SK-N-SH treated with all-trans-retinoic acid at 6 μM for 48 hours (cell line): ENCODE results near the gene ARHGEF10L.

Experiments
- ATAC-seq: fragments of 200-7000 bp; cut with Tn5 transposase; 3 replicates; pipeline ENCODE4 v1.9.1; 2020; ENCODE audit warnings: mild to moderate bottlenecking, moderate library complexity
- ARNTL ChIP-seq: fragments of 450-650 bp; formaldehyde crosslinking; IDR thresholded peaks from 2 replicates; pipeline ENCODE4 v1.5.0; 2020; ENCODE audit warnings: low read depth, mild to moderate bottlenecking, moderate library complexity, borderline replicate concordance
- BACH2 ChIP-seq: fragments of 250-450 bp; sonication (Bioruptor Pico); IDR thresholded peaks from 2 replicates; pipeline ENCODE4 v1.9.0; 2021; ENCODE audit warnings: mild to moderate bottlenecking, borderline replicate concordance
- CREB5 ChIP-seq: fragments of 250-450 bp; sonication (Bioruptor Pico); IDR thresholded peaks from 2 replicates; pipeline ENCODE4 v1.5.1; 2020; ENCODE audit warnings: low read depth, mild to moderate bottlenecking, moderate library complexity
- CSDC2 ChIP-seq: fragments of 250-450 bp; sonication (Bioruptor Pico); IDR thresholded peaks from 2 replicates; pipeline ENCODE4 v1.5.0; 2020; ENCODE audit warnings: mild to moderate bottlenecking, moderate library complexity
- ESRRG ChIP-seq: fragments of 250-450 bp; sonication (Bioruptor Pico); IDR thresholded peaks from 2 replicates; pipeline ENCODE4 v1.6.1; 2021; ENCODE audit warnings: mild to moderate bottlenecking
- GLIS3 ChIP-seq: fragments of 250-450 bp; sonication (Bioruptor Pico); IDR thresholded peaks from 2 replicates; pipeline ENCODE4 v1.5.0; 2020; ENCODE audit warnings: mild to moderate bottlenecking, moderate library complexity
- ISL1 ChIP-seq: fragments of 250-450 bp; sonication (Bioruptor Pico); IDR thresholded peaks from 2 replicates; pipeline ENCODE4 v2.1.2; 2022; ENCODE audit warnings: mild to moderate bottlenecking, moderate library complexity
- OSR1 ChIP-seq: fragments of 250-450 bp; sonication (Bioruptor Pico); IDR thresholded peaks from 2 replicates; pipeline ENCODE4 v1.8.0; 2022; ENCODE audit warnings: moderate library complexity, mild to moderate bottlenecking, inconsistent platforms
- PPARA ChIP-seq: fragments of 250-450 bp; sonication (Bioruptor Pico); IDR thresholded peaks from 2 replicates; pipeline ENCODE4 v1.5.0; 2020; ENCODE audit warnings: mild to moderate bottlenecking, borderline replicate concordance
- RARB ChIP-seq: fragments of 250-450 bp; sonication (Bioruptor Pico); IDR thresholded peaks from 2 replicates; pipeline ENCODE4 v1.8.0; 2021; ENCODE audit warnings: mild to moderate bottlenecking, moderate library complexity
- SNAI2 ChIP-seq: fragments of 250-450 bp; sonication (Bioruptor Pico); IDR thresholded peaks from 2 replicates; pipeline ENCODE4 v1.5.0; 2020; ENCODE audit warnings: mild to moderate bottlenecking, moderate library complexity
- TCF4 ChIP-seq: fragments of 250-450 bp; sonication (Bioruptor Pico); IDR thresholded peaks from 2 replicates; pipeline ENCODE4 v1.8.0; 2021; ENCODE audit warnings: mild to moderate bottlenecking, moderate library complexity, borderline replicate concordance
- TOX ChIP-seq: fragments of 250-450 bp; sonication (Bioruptor Pico); IDR thresholded peaks from 2 replicates; pipeline ENCODE4 v1.8.0; 2021; ENCODE audit warnings: mild to moderate bottlenecking, moderate library complexity, borderline replicate concordance
- TSHZ2 ChIP-seq: fragments of 250-450 bp; sonication (Bioruptor Pico); IDR thresholded peaks from 2 replicates; pipeline ENCODE4 v1.5.0; 2020; ENCODE audit warnings: mild to moderate bottlenecking, moderate library complexity
- ZC3H10 ChIP-seq: fragments of 250-450 bp; sonication (Bioruptor Pico); IDR thresholded peaks from 2 replicates; pipeline ENCODE4 v1.5.1; 2021; ENCODE audit warnings: mild to moderate bottlenecking, moderate library complexity
- ZFP3 ChIP-seq: fragments of 250-450 bp; sonication (Bioruptor Pico); IDR thresholded peaks from 2 replicates; pipeline ENCODE4 v1.5.0; 2020; ENCODE audit warnings: mild to moderate bottlenecking, moderate library complexity
- ZFP30 ChIP-seq: fragments of 450-650 bp; formaldehyde crosslinking; IDR thresholded peaks from 2 replicates; pipeline ENCODE4 v1.5.0; 2022; ENCODE audit warnings: mild to moderate bottlenecking, moderate library complexity
- ZNF565 ChIP-seq: fragments of 450-650 bp; formaldehyde crosslinking; conservative IDR thresholded peaks from 2 replicates; pipeline ENCODE4 v1.5.0; 2020; ENCODE audit warnings: low read depth, mild to moderate bottlenecking, moderate library complexity
- ZNF8 ChIP-seq: fragments of 450-650 bp; formaldehyde crosslinking; IDR thresholded peaks from 2 replicates; pipeline ENCODE4 v1.5.0; 2020; ENCODE audit warnings: mild to moderate bottlenecking, moderate library complexity
- TF ChIP-seq, protein P1 (sequence below): fragments of 250-450 bp; sonication (Bioruptor Pico); IDR thresholded peaks from 2 replicates; pipeline ENCODE4 v1.8.0; 2021; ENCODE audit warnings: low read depth, mild to moderate bottlenecking, moderate library complexity, borderline replicate concordance
- TF ChIP-seq, protein P2 (sequence below): fragments of 250-450 bp; sonication (Bioruptor Pico); IDR thresholded peaks from 2 replicates; pipeline ENCODE4 v1.5.1; 2021; ENCODE audit warnings: mild to moderate bottlenecking, moderate library complexity

ARHGEF10L gene

DNA sequence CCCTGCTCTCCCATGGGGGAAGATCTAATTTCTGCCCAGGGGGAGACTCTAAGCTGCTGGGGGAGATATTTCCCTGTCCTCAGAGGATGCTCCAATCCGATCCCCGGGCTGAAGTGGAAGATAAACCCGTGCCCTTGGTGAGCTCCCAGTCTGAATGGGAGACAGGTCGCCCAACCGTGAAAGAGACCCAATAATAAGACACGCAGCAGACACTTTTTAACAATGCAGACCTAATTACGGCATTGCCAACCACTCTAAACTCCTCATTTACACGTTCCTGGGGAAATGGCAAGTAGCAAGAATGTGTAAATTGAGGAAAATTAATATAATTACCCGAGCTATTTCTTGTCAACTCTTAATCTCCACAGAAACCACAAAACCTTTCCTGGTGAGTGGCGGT is 166.9 kb downstream of the ARHGEF10L start:
- no peak for ATAC-seq

GRCh38 chr1:17709981-17710380 is 170.5 kb downstream of the ARHGEF10L start:
- no peak for ATAC-seq
- no peak for TF ChIP-seq ZFP3 (CRISPR knock-in tag)
- TF ChIP-seq CSDC2: no peak
- no peak for TF ChIP-seq ZNF8
- TF ChIP-seq ZFP30 (CRISPR knock-in tag): no peak
- no peak for TF ChIP-seq RARB (CRISPR knock-in tag)
- TF ChIP-seq ISL1 (CRISPR knock-in tag): no peak
- no peak for TF ChIP-seq PPARA (CRISPR knock-in tag)
- no peak for TF ChIP-seq BACH2 (CRISPR knock-in tag)
- TF ChIP-seq ESRRG: no peak
- TF ChIP-seq ZNF565 (CRISPR knock-in tag): no peak
- no peak for TF ChIP-seq TOX (CRISPR knock-in tag)
- TF ChIP-seq, protein P1, sequence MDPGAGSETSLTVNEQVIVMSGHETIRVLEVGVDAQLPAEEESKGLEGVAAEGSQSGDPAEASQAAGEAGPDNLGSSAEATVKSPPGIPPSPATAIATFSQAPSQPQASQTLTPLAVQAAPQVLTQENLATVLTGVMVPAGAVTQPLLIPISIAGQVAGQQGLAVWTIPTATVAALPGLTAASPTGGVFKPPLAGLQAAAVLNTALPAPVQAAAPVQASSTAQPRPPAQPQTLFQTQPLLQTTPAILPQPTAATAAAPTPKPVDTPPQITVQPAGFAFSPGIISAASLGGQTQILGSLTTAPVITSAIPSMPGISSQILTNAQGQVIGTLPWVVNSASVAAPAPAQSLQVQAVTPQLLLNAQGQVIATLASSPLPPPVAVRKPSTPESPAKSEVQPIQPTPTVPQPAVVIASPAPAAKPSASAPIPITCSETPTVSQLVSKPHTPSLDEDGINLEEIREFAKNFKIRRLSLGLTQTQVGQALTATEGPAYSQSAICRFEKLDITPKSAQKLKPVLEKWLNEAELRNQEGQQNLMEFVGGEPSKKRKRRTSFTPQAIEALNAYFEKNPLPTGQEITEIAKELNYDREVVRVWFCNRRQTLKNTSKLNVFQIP (CRISPR knock-in tag): no peak
- TF ChIP-seq, protein P2, sequence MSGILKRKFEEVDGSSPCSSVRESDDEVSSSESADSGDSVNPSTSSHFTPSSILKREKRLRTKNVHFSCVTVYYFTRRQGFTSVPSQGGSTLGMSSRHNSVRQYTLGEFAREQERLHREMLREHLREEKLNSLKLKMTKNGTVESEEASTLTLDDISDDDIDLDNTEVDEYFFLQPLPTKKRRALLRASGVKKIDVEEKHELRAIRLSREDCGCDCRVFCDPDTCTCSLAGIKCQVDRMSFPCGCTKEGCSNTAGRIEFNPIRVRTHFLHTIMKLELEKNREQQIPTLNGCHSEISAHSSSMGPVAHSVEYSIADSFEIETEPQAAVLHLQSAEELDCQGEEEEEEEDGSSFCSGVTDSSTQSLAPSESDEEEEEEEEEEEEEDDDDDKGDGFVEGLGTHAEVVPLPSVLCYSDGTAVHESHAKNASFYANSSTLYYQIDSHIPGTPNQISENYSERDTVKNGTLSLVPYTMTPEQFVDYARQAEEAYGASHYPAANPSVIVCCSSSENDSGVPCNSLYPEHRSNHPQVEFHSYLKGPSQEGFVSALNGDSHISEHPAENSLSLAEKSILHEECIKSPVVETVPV (CRISPR knock-in tag): no peak
- TF ChIP-seq OSR1 (CRISPR knock-in tag): no peak
- no peak for TF ChIP-seq ARNTL (CRISPR knock-in tag)
- TF ChIP-seq GLIS3 (CRISPR knock-in tag): no peak
- no peak for TF ChIP-seq ZC3H10
- TF ChIP-seq, all 23 proteins: peak for 0

More for the DNA sequence above, 166.9 kb downstream of the ARHGEF10L start:
- TF ChIP-seq TSHZ2 (CRISPR knock-in tag): no peak
- TF ChIP-seq GLIS3 (CRISPR knock-in tag): no peak
- no peak for TF ChIP-seq OSR1 (CRISPR knock-in tag)
- TF ChIP-seq ZC3H10: no peak

- no peak for TF ChIP-seq OSR1 (CRISPR knock-in tag)
- ATAC-seq: no peak
Observed at GRCh38 chr1:17710889-17711576, 171.5 kb downstream of the ARHGEF10L start.

DNA sequence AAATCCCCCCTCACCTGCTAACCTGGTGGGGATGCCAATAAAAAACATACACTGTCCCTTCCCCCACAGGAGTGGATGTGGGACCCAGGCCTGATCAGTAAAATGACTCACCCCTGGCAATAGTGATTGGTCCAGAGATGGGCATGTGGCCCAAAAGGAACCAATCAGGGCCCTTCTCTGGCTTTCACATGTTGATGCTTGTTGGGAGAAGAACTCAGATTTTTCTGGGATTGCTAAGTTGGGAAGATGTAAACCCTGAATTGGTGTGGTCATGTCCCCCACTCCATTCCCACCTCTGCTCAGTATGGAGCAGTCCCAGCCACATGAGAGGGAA is 172.0 kb downstream of the ARHGEF10L start:
- no peak for TF ChIP-seq ISL1 (CRISPR knock-in tag)
- TF ChIP-seq TCF4 (CRISPR knock-in tag): no peak
- no peak for TF ChIP-seq ZFP30 (CRISPR knock-in tag)
- no peak for TF ChIP-seq ZC3H10
- no peak for TF ChIP-seq CREB5 (CRISPR knock-in tag)
- no peak for TF ChIP-seq SNAI2 (CRISPR knock-in tag)
- TF ChIP-seq BACH2 (CRISPR knock-in tag): no peak
- TF ChIP-seq ZNF8: no peak
- TF ChIP-seq GLIS3 (CRISPR knock-in tag): no peak
- no peak for ATAC-seq
